Gastroesophageal sphincter (tissue), 3 donors: Measurements from ENCODE around the gene OCA2.

Experiments used
- POLR2A ChIP-seq, 2 donors: fragments of 450-650 bp; IDR thresholded peaks; one replicate each; pipeline ENCODE4 v1.6.1; 2017; ENCODE audit warnings: antibody characterized with exemption in 2 of 2, mild to moderate bottlenecking in 2 of 2, moderate library complexity in 1 of 2
- TF ChIP-seq, protein P1 (sequence below), 4 experiments: fragments of 200-600 bp in 2 of 4; fragments of 450-650 bp in 2 of 4; sonication (generic) in 1 of 4; IDR thresholded peaks; one replicate each; pipeline ENCODE4 v1.5.1; 2017 to 2019; ENCODE audit warnings: antibody characterized with exemption in 4 of 4, mild to moderate bottlenecking in 2 of 4, moderate library complexity in 2 of 4

DNA sequence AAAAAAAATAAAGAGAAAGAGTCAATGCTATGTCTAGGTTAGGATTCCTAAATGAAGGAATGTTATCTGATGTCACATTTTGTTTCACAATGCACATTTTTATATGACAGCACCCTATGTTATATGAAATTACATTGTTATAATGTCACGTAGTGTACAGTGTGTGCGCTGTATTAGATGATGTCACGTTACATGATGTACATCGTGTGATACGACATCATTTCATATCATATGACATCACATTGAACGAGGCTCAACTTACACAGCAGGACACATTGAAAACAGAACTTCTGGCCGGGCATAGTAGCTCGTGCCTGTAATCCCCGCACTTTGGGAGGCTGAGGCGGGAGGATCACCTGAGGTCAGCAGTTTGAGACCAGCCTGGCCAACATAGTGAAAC lies 150.0 kb downstream of the OCA2 start:
- no peak for TF ChIP-seq POLR2A (IDR thresholded peaks at IDR 0.05)
- TF ChIP-seq, protein P1, sequence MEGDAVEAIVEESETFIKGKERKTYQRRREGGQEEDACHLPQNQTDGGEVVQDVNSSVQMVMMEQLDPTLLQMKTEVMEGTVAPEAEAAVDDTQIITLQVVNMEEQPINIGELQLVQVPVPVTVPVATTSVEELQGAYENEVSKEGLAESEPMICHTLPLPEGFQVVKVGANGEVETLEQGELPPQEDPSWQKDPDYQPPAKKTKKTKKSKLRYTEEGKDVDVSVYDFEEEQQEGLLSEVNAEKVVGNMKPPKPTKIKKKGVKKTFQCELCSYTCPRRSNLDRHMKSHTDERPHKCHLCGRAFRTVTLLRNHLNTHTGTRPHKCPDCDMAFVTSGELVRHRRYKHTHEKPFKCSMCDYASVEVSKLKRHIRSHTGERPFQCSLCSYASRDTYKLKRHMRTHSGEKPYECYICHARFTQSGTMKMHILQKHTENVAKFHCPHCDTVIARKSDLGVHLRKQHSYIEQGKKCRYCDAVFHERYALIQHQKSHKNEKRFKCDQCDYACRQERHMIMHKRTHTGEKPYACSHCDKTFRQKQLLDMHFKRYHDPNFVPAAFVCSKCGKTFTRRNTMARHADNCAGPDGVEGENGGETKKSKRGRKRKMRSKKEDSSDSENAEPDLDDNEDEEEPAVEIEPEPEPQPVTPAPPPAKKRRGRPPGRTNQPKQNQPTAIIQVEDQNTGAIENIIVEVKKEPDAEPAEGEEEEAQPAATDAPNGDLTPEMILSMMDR (IDR thresholded peaks at IDR 0.05), result no peak
